HepG2 (cell line): ENCODE measurements around the gene MORN5. TPM values are rescaled to one million over a fixed set of nuclear protein-coding genes. Genes with fewer than 3 reads are reported as not detected.

Experiments used
- EED ChIP-seq: sonication (generic); formaldehyde crosslinking; IDR thresholded peaks from 2 replicates; pipeline ENCODE4 v1.5.0; 2020; ENCODE audit warnings: mild to moderate bottlenecking, missing genetic modification reagents
- FOXA3 ChIP-seq: IDR thresholded peaks from 2 replicates; pipeline ENCODE4 v1.6.1; 2016; ENCODE audit warnings: missing genetic modification reagents, missing compliant biosample characterization
- KLF11 ChIP-seq: IDR thresholded peaks from 2 replicates; pipeline ENCODE4 v1.6.1; 2016; ENCODE audit warnings: missing compliant biosample characterization
- NCOA2 ChIP-seq: sonication (generic); formaldehyde crosslinking; IDR thresholded peaks from 2 replicates; pipeline ENCODE4 v1.8.0; 2022; ENCODE audit warnings: inconsistent platforms
- REXO4 ChIP-seq: sonication (generic); formaldehyde crosslinking; IDR thresholded peaks from 2 replicates; pipeline ENCODE4 v1.8.0; 2022; ENCODE audit warnings: missing genetic modification reagents, mild to moderate bottlenecking, borderline replicate concordance
- ZKSCAN8 ChIP-seq: IDR thresholded peaks from 2 replicates; pipeline ENCODE4 v1.6.1; 2016; ENCODE audit warnings: borderline replicate concordance, missing genetic modification reagents, missing compliant biosample characterization
- ZNF138 ChIP-seq: sonication (generic); formaldehyde crosslinking; IDR thresholded peaks from 2 replicates; pipeline ENCODE4 v1.5.0; 2020; ENCODE audit warnings: mild to moderate bottlenecking, low read depth, missing genetic modification reagents
- ZNF3 ChIP-seq: IDR thresholded peaks from 2 replicates; pipeline ENCODE4 v1.7.0; 2017; ENCODE audit warnings: inconsistent platforms
- ZNF777 ChIP-seq: sonication (generic); formaldehyde crosslinking; IDR thresholded peaks from 2 replicates; pipeline ENCODE4 v1.4.0; 2020; ENCODE audit warnings: missing genetic modification reagents
- ZNF891 ChIP-seq: sonication (generic); formaldehyde crosslinking; IDR thresholded peaks from 2 replicates; pipeline ENCODE4 v1.5.0; 2020; ENCODE audit warnings: mild to moderate bottlenecking, missing genetic modification reagents
- polyA plus RNA-seq, 8 experiments: library from polyadenylated mRNA; depleted of rRNA in 3 of 8; stranded (reverse) in 7 of 8; unstranded in 1 of 8; fragments of >200 nt; fragmentation: Illumina TruSeq in 4 of 8; extraction: Trizol in 4 of 8; gene quantifications; 2 replicates each; pipeline versions ENCODE4 v1.2.1 to v1.2.3, GENCODE V29; 2011 to 2016; ENCODE audit warnings: low read depth in 4 of 8, missing spikeins in 1 of 8, mixed read lengths in 1 of 8; ENCODE audit not compliant: insufficient read depth in 1 of 8
- total RNA-seq, 5 experiments: library from RNA; depleted of rRNA; stranded (reverse); fragments of >200 nt; fragmentation: Illumina TruSeq; extraction: Trizol; gene quantifications; 2 replicates each; pipeline ENCODE4 v1.2.3, GENCODE V29; 2016; ENCODE audit warnings: low read depth in 1 of 5
- TF ChIP-seq, protein P1 (sequence below): sonication (generic); formaldehyde crosslinking; IDR thresholded peaks from 2 replicates; pipeline ENCODE4 v1.4.0; 2020; ENCODE audit warnings: missing genetic modification reagents, borderline replicate concordance
- TF ChIP-seq, protein P2 (sequence below): IDR thresholded peaks from 2 replicates; pipeline ENCODE4 v1.6.1; 2012; ENCODE audit warnings: low read depth, low read length, improper control_type of control experiment
- TF ChIP-seq, protein P3 (sequence below), 2 experiments: fragments of 450-650 bp in 1 of 2; sonication (generic) in 1 of 2; formaldehyde crosslinking in 1 of 2; IDR thresholded peaks; 2 replicates each; pipeline versions ENCODE4 v1.6.1 to v1.8.0; 2016 to 2022; ENCODE audit warnings: antibody characterized with exemption in 1 of 2, mild to moderate bottlenecking in 1 of 2, missing genetic modification reagents in 1 of 2

Gene MORN5
- total and polyA plus RNA-seq, 2 of the 13 experiments (the other 11 are each of a cell fraction or from before 2014, with no cell fraction given), result not detected

DNA sequence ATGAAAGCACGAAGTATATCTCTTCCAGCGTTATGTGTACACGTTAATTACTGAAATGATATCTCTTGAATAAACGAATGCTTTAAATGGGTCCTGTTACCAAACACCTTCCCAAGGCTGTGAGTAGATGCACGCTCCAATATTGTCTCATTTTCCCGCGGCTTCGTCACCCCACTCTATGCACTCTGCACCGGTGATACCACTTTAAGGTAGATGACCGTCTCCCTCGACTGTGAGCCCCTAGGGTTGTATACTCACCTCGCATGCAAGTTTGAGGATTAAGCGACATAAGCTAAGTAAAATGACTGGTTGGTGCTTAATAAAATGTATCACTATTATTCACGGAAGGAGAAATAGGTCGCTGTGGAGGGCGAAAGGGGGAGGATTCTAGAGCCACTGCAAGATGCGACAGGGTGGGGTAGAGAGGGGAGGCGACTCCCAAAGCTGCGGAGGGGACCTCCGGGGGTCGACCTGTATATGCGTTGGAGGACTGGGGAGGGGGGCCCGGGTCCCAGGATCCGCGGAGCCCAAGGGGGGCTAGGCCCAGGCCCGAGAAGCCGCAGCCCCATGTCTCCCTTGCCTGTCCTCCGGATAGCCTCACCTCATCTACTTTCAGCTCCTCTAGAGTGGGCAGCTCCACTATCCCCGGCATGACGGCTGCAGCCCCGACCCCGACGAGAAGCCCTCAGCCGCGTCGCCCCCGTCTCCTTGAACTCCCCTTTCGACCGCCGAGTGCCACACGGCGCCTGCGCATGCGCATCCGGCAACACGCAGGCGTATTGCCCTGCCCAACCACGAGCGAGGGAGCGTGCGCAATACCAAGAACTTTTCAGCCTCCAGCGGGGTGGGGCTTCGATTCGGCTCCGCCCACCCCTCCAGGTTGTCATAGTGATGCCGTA is at the start of gene MORN5, which contains the start of gene NDUFA8 (continued):
- TF ChIP-seq, protein P1, sequence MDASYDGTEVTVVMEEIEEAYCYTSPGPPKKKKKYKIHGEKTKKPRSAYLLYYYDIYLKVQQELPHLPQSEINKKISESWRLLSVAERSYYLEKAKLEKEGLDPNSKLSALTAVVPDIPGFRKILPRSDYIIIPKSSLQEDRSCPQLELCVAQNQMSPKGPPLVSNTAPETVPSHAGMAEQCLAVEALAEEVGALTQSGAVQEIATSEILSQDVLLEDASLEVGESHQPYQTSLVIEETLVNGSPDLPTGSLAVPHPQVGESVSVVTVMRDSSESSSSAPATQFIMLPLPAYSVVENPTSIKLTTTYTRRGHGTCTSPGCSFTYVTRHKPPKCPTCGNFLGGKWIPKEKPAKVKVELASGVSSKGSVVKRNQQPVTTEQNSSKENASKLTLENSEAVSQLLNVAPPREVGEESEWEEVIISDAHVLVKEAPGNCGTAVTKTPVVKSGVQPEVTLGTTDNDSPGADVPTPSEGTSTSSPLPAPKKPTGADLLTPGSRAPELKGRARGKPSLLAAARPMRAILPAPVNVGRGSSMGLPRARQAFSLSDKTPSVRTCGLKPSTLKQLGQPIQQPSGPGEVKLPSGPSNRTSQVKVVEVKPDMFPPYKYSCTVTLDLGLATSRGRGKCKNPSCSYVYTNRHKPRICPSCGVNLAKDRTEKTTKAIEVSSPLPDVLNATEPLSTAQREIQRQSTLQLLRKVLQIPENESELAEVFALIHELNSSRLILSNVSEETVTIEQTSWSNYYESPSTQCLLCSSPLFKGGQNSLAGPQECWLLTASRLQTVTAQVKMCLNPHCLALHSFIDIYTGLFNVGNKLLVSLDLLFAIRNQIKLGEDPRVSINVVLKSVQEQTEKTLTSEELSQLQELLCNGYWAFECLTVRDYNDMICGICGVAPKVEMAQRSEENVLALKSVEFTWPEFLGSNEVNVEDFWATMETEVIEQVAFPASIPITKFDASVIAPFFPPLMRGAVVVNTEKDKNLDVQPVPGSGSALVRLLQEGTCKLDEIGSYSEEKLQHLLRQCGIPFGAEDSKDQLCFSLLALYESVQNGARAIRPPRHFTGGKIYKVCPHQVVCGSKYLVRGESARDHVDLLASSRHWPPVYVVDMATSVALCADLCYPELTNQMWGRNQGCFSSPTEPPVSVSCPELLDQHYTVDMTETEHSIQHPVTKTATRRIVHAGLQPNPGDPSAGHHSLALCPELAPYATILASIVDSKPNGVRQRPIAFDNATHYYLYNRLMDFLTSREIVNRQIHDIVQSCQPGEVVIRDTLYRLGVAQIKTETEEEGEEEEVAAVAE (CRISPR knock-in tag), result no peak; the same call in 1 of the 2 replicates
- no peak for TF ChIP-seq KLF11
- TF ChIP-seq, protein P2, sequence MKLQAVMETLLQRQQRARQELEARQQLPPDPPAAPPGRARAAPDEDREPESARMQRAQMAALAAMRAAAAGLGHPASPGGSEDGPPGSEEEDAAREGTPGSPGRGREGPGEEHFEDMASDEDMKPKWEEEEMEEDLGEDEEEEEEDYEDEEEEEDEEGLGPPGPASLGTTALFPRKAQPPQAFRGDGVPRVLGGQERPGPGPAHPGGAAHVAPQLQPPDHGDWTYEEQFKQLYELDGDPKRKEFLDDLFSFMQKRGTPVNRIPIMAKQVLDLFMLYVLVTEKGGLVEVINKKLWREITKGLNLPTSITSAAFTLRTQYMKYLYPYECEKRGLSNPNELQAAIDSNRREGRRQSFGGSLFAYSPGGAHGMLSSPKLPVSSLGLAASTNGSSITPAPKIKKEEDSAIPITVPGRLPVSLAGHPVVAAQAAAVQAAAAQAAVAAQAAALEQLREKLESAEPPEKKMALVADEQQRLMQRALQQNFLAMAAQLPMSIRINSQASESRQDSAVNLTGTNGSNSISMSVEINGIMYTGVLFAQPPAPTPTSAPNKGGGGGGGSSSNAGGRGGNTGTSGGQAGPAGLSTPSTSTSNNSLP, result no peak
- no peak for TF ChIP-seq ZNF3 (CRISPR knock-in tag)
- no peak for TF ChIP-seq REXO4
- TF ChIP-seq, protein P3, sequence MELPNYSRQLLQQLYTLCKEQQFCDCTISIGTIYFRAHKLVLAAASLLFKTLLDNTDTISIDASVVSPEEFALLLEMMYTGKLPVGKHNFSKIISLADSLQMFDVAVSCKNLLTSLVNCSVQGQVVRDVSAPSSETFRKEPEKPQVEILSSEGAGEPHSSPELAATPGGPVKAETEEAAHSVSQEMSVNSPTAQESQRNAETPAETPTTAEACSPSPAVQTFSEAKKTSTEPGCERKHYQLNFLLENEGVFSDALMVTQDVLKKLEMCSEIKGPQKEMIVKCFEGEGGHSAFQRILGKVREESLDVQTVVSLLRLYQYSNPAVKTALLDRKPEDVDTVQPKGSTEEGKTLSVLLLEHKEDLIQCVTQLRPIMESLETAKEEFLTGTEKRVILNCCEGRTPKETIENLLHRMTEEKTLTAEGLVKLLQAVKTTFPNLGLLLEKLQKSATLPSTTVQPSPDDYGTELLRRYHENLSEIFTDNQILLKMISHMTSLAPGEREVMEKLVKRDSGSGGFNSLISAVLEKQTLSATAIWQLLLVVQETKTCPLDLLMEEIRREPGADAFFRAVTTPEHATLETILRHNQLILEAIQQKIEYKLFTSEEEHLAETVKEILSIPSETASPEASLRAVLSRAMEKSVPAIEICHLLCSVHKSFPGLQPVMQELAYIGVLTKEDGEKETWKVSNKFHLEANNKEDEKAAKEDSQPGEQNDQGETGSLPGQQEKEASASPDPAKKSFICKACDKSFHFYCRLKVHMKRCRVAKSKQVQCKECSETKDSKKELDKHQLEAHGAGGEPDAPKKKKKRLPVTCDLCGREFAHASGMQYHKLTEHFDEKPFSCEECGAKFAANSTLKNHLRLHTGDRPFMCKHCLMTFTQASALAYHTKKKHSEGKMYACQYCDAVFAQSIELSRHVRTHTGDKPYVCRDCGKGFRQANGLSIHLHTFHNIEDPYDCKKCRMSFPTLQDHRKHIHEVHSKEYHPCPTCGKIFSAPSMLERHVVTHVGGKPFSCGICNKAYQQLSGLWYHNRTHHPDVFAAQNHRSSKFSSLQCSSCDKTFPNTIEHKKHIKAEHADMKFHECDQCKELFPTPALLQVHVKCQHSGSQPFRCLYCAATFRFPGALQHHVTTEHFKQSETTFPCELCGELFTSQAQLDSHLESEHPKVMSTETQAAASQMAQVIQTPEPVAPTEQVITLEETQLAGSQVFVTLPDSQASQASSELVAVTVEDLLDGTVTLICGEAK (IDR thresholded peaks at IDR 0.05), result no peak
- TF ChIP-seq, protein P3 (CRISPR knock-in tag; IDR thresholded peaks at IDR 0.05), result peak; percentile 67; the same call in 1 of the 2 replicates
- TF ChIP-seq ZKSCAN8 (CRISPR knock-in tag), result no peak
- peak; percentile 91; the same call in 1 of the 2 replicates for TF ChIP-seq ZNF891 (CRISPR knock-in tag)
- peak; percentile 22; the same call in 1 of the 2 replicates for TF ChIP-seq ZNF777
- TF ChIP-seq ZNF138 (CRISPR knock-in tag), result no peak
- no peak for TF ChIP-seq NCOA2 (CRISPR knock-in tag)
- peak; percentile 9; the same call in 1 of the 2 replicates for TF ChIP-seq FOXA3
- TF ChIP-seq EED (CRISPR knock-in tag), result no peak
